Measurements from ENCODE around the gene REELD1. TPM values are rescaled to one million over a fixed set of nuclear protein-coding genes. Genes with fewer than 3 reads are reported as not detected.
A peak's percentile ranks its signal among the peaks of the same experiment; 100 is the strongest.

The REELD1 gene
- total RNA-seq (ENCODE audit: low replicate concordance), result not detected in 2 replicates

- H3K4me3 ChIP-seq (ENCODE audit: low read depth, low read length), result no peak within 1 kb of the TSS
- no peak for TF ChIP-seq CTCF (IDR thresholded peaks at IDR 0.05; ENCODE audit: insufficient read depth, low read length)
- DNase-seq (ENCODE audit: low read depth), result no peak
These were observed at the start of gene REELD1 for GRCh38 chr4:146214238-146214637. TSS of gene REELD1 (plus strand) at chr4:146214538. CDS start at chr4:146216953, 2,415 bp downstream.

DNA sequence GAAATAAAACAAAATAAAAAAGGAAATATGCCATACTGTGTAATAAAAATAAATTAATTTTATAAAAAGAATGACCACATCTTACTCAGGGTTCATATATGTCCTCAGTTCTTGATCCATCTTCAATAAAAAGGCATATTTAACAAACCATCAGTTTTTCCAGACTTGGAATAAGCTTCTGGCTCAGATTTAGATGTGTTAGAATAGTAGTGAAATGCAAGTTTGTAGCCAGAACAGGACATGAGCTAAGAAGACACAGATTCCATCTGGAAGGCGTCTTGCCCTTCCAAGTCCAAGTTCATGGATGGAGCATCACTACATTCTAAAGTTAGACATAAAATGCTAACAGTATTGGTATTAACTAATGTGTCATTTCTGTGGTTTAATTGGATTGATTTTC, 49.1 kb upstream of the REELD1 start:
- no peak for DNase-seq (ENCODE audit: low read depth)
- TF ChIP-seq CTCF (IDR thresholded peaks at IDR 0.05; ENCODE audit: insufficient read depth, low read length), result no peak

GRCh38 chr4:146165840-146166239, 48.5 kb upstream of the REELD1 start:
- no peak for TF ChIP-seq CTCF (IDR thresholded peaks at IDR 0.05; ENCODE audit: insufficient read depth, low read length)
- peak; percentile 90 for DNase-seq (ENCODE audit: low read depth)
- H3K4me3 ChIP-seq (ENCODE audit: low read depth, low read length), result no peak overlapping the region

More for the DNA sequence above, 49.1 kb upstream of the REELD1 start:
- H3K4me3 ChIP-seq (ENCODE audit: low read depth, low read length), result no peak overlapping the region

DNA sequence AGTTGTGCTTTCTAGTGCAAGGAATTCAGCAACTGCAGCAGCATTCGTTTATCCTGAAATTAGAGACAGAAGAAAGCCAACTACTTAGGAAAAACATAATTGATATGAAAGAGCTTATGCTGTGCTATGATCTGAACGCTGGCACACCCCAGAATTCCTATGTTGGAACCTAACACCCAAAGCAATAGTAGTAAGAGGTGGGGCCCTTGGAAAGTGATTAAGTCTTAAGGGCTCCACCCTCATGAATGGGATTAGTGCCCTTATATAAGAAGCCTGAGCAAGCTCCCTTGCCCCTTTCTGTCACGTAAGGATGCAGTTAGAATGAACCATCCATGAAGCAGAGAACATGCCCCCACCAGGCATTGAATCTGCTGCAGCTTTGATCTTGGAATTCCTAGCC, 44.2 kb upstream of the REELD1 start:
- no peak overlapping the region for H3K4me3 ChIP-seq (ENCODE audit: low read depth, low read length)
- no peak for DNase-seq (ENCODE audit: low read depth)
- no peak for TF ChIP-seq CTCF (IDR thresholded peaks at IDR 0.05; ENCODE audit: insufficient read depth, low read length)

DNA sequence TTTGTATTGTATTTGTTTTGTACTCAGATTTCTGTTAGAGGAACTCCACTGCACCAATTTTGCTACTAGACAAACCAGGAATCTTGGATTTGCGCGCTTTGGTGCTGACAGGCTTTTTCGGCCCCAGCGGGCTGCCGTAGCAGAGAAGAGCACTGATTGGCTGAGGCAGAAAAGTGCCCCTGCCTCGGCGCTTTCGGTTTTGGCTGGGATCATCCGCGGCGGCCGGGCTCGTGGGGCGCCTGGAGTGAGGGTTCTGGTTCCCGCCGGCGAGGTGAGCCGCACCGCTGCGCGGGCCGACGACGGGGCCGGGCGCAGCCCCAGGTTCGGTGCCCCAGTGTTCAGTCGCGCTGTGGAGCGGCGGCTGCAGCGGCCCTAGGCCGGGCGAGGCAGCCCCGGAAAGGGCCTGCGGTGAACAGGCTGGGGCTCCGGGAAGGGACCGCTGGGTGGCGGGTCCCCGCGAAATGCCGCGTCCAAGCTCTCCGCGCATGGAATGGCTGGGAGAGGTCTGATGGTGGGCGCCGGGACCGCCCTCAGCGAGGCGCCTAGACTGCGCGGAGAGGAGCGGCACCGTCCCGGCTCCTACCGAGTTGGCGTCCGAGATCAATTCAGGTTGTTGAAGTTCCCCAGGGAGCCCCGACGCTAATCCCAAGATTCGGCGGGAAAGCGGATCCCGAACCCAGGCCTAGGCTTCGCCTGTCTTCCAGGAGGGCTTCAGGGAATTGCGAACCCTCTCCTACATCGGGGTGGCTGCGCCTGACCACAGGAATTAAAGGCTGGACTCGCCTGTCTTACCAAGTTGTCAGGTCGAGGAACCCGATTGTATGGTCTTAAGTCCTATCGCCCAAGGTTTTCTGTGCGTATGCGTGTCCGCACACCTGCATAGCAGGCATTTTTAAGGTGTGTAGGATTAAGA, 38.5 kb upstream of the REELD1 start, which contains the start of gene LSM6:
Gene LSM6 (plus strand): TSS at position 178 of the 913 bp plus-strand sequence. CDS start 7,204 bp downstream, outside the sequence.
- DNase-seq (ENCODE audit: low read depth), result peak; percentile 87
- peak within 1 kb of the TSS; percentile 82 for H3K4me3 ChIP-seq (ENCODE audit: low read depth, low read length)
- TF ChIP-seq CTCF (IDR thresholded peaks at IDR 0.05; ENCODE audit: insufficient read depth, low read length), result peak; percentile 10

- H3K4me3 ChIP-seq (ENCODE audit: low read depth, low read length), result peak overlapping the region; percentile 82
- no peak for DNase-seq (ENCODE audit: low read depth)
- TF ChIP-seq CTCF (IDR thresholded peaks at IDR 0.05; ENCODE audit: insufficient read depth, low read length), result no peak
These were observed 37.4 kb upstream of the REELD1 start for GRCh38 chr4:146176891-146177290.

Data from fibroblast of the aortic adventitia (primary cell).